WTC11 (cell line): ENCODE measurements around the gene CCND3. TPM values are rescaled to one million over a fixed set of nuclear protein-coding genes. Genes with fewer than 3 reads are reported as not detected.

Source experiments
- ATAC-seq: fragments of 200-7000 bp; cut with Tn5 transposase; 2 replicates; pipeline ENCODE4 v1.10.0; 2021; ENCODE audit warnings: mild to moderate bottlenecking, moderate library complexity
- CTCF ChIA-PET: fragments of 300-600 bp; sonication (Branson Sonifier 250); formaldehyde crosslinking; loops from one replicate; lab custom pipeline; 2021; ENCODE audit warnings: antibody characterized with exemption; lab: Charles Lee
- POLR2A ChIA-PET: fragments of 350-600 bp; sonication (Branson Sonifier 250); formaldehyde crosslinking; loops from one replicate; lab custom pipeline; 2021; ENCODE audit warnings: antibody characterized with exemption; lab: Charles Lee
- DNase-seq: peaks from one replicate; pipeline ENCODE4 v3.0.0; 2021; ENCODE audit warnings: low spot score
- H3K27ac Mint-ChIP-seq: 2 replicates; pipeline ENCODE4 v1.8.0; 2021; ENCODE audit warnings: mixed read lengths
- H3K27me3 Mint-ChIP-seq: 2 replicates; pipeline ENCODE4 v1.8.0; 2021; ENCODE audit warnings: low read depth, mild to moderate bottlenecking, moderate library complexity, mixed read lengths
- H3K36me3 Mint-ChIP-seq: 2 replicates; pipeline ENCODE4 v1.8.0; 2021; ENCODE audit warnings: mixed read lengths
- H3K4me1 Mint-ChIP-seq: 2 replicates; pipeline ENCODE4 v1.8.0; 2022; ENCODE audit warnings: mixed read lengths
- H3K4me3 Mint-ChIP-seq: 2 replicates; pipeline ENCODE4 v1.8.0; 2021; ENCODE audit warnings: mild to moderate bottlenecking, moderate library complexity, mixed read lengths
- H3K9me3 Mint-ChIP-seq: 2 replicates; pipeline ENCODE4 v1.8.0; 2021; ENCODE audit warnings: mixed read lengths
- ARID4B ChIP-seq: sonication (generic); formaldehyde crosslinking; IDR thresholded peaks from 2 replicates; pipeline ENCODE4 v1.8.0; 2023; ENCODE audit warnings: missing genetic modification reagents, mild to moderate bottlenecking, borderline replicate concordance
- ATF6 ChIP-seq: sonication (generic); formaldehyde crosslinking; IDR thresholded peaks from 2 replicates; pipeline ENCODE4 v1.8.1; 2023; ENCODE audit warnings: mild to moderate bottlenecking, missing genetic modification reagents
- ERG ChIP-seq: fragments of 250-450 bp; sonication (Bioruptor Pico); IDR thresholded peaks from 2 replicates; pipeline ENCODE4 v1.8.0; 2021; ENCODE audit warnings: mild to moderate bottlenecking
- FOXP4 ChIP-seq: sonication (generic); formaldehyde crosslinking; IDR thresholded peaks from 2 replicates; pipeline ENCODE4 v1.8.0; 2022; ENCODE audit warnings: mild to moderate bottlenecking, missing genetic modification reagents
- HMGXB4 ChIP-seq: sonication (generic); formaldehyde crosslinking; IDR thresholded peaks from 2 replicates; pipeline ENCODE4 v1.8.1; 2023; ENCODE audit warnings: mild to moderate bottlenecking, moderate library complexity, missing genetic modification reagents
- MXD4 ChIP-seq: fragments of 250-450 bp; sonication (Bioruptor Pico); IDR thresholded peaks from 2 replicates; pipeline ENCODE4 v1.8.0; 2021; ENCODE audit warnings: mild to moderate bottlenecking, moderate library complexity, borderline replicate concordance
- OVOL2 ChIP-seq: fragments of 250-450 bp; sonication (Bioruptor Pico); IDR thresholded peaks from 2 replicates; pipeline ENCODE4 v1.9.0; 2021; ENCODE audit warnings: mild to moderate bottlenecking, borderline replicate concordance
- PRRX2 ChIP-seq: fragments of 250-450 bp; sonication (Bioruptor Pico); IDR thresholded peaks from 2 replicates; pipeline ENCODE4 v1.8.0; 2021; ENCODE audit warnings: mild to moderate bottlenecking
- RELA ChIP-seq: sonication (generic); formaldehyde crosslinking; IDR thresholded peaks from 2 replicates; pipeline ENCODE4 v1.8.1; 2022; ENCODE audit warnings: missing genetic modification reagents, mild to moderate bottlenecking, borderline replicate concordance
- SMAD3 ChIP-seq: sonication (generic); formaldehyde crosslinking; IDR thresholded peaks from 2 replicates; pipeline ENCODE4 v1.8.0; 2022; ENCODE audit warnings: missing genetic modification reagents, mild to moderate bottlenecking, borderline replicate concordance
- ZNF232 ChIP-seq: sonication (generic); formaldehyde crosslinking; IDR thresholded peaks from 2 replicates; pipeline ENCODE4 v1.8.0; 2022; ENCODE audit warnings: mild to moderate bottlenecking, missing genetic modification reagents
- ZNF317 ChIP-seq: sonication (generic); formaldehyde crosslinking; IDR thresholded peaks from 2 replicates; pipeline ENCODE4 v1.8.1; 2023; ENCODE audit warnings: low read depth, mild to moderate bottlenecking, moderate library complexity, missing genetic modification reagents, borderline replicate concordance
- ZNF423 ChIP-seq: fragments of 250-450 bp; sonication (Bioruptor Pico); IDR thresholded peaks from 2 replicates; pipeline ENCODE4 v2.1.2; 2022; ENCODE audit warnings: mild to moderate bottlenecking, moderate library complexity
- total RNA-seq: library from RNA; stranded (reverse); gene quantifications from 3 replicates; pipeline ENCODE4 v1.2.3, GENCODE V29; 2021
- TF ChIP-seq, protein P1 (sequence below): sonication (generic); formaldehyde crosslinking; IDR thresholded peaks from 2 replicates; pipeline ENCODE4 v1.8.1; 2023; ENCODE audit warnings: mild to moderate bottlenecking, missing genetic modification reagents, borderline replicate concordance
- TF ChIP-seq, protein P2 (sequence below): sonication (generic); formaldehyde crosslinking; conservative IDR thresholded peaks from 2 replicates; pipeline ENCODE4 v1.8.1; 2022; ENCODE audit warnings: mild to moderate bottlenecking, missing genetic modification reagents

The CCND3 gene
- total RNA-seq, 1 experiment from 2014 or later = 33.6 TPM

GRCh38 chr6:41976794-41977484 lies 35.3 kb upstream of the CCND3 start (continued):
- TF ChIP-seq FOXP4 (CRISPR knock-in tag) (no peak), ARID4B (CRISPR knock-in tag) (no peak), HMGXB4 (no peak), RELA (CRISPR knock-in tag) (no peak), OVOL2 (CRISPR knock-in tag) (no peak), ZNF423 (CRISPR knock-in tag) (no peak), ZNF317 (CRISPR knock-in tag) (no peak)
- TF ChIP-seq, protein P1, sequence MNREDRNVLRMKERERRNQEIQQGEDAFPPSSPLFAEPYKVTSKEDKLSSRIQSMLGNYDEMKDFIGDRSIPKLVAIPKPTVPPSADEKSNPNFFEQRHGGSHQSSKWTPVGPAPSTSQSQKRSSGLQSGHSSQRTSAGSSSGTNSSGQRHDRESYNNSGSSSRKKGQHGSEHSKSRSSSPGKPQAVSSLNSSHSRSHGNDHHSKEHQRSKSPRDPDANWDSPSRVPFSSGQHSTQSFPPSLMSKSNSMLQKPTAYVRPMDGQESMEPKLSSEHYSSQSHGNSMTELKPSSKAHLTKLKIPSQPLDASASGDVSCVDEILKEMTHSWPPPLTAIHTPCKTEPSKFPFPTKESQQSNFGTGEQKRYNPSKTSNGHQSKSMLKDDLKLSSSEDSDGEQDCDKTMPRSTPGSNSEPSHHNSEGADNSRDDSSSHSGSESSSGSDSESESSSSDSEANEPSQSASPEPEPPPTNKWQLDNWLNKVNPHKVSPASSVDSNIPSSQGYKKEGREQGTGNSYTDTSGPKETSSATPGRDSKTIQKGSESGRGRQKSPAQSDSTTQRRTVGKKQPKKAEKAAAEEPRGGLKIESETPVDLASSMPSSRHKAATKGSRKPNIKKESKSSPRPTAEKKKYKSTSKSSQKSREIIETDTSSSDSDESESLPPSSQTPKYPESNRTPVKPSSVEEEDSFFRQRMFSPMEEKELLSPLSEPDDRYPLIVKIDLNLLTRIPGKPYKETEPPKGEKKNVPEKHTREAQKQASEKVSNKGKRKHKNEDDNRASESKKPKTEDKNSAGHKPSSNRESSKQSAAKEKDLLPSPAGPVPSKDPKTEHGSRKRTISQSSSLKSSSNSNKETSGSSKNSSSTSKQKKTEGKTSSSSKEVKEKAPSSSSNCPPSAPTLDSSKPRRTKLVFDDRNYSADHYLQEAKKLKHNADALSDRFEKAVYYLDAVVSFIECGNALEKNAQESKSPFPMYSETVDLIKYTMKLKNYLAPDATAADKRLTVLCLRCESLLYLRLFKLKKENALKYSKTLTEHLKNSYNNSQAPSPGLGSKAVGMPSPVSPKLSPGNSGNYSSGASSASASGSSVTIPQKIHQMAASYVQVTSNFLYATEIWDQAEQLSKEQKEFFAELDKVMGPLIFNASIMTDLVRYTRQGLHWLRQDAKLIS (CRISPR knock-in tag) = no peak
- TF ChIP-seq, protein P2, sequence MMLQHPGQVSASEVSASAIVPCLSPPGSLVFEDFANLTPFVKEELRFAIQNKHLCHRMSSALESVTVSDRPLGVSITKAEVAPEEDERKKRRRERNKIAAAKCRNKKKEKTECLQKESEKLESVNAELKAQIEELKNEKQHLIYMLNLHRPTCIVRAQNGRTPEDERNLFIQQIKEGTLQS (CRISPR knock-in tag) = no peak

DNA sequence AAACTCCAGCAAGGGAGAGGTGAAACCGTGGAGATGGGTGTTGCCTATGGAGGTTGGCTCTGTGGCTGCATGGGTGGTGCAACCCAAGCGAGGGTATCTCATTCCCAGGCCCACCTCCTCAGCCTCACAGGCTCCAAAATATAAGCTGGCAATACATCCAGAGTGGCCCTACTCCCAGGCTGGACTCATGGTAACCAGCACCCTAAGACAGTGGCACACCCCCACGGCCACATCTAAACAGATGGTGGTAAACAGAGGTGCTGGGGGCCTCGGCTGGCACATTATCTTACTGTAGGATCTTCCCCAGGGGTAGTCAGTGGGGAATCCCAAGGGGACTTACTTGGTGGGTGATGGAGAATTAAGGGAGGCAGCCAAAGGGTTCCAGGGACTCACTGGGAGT lies 33.7 kb upstream of the CCND3 start:
- no peaks in the 10 kb centered on the region for H3K9me3 Mint-ChIP-seq
- no peak overlapping the region for H3K4me3 Mint-ChIP-seq
- CTCF ChIA-PET = no interaction called here
- DNase-seq (no peak), ATAC-seq (no peak)
- peaks cover 3% of the 10 kb centered on the region; the same call in 1 of the 2 replicates for H3K4me1 Mint-ChIP-seq
- POLR2A ChIA-PET = interaction anchor here (0.6 kb wide), 1 partner anchor 15 kb away, joined by 3 read pairs; no protein-coding TSS in a partner anchor
- TF ChIP-seq ZNF317 (CRISPR knock-in tag) (no peak), ZNF232 (CRISPR knock-in tag) (no peak), MXD4 (no peak), SMAD3 (CRISPR knock-in tag) (no peak), ERG (CRISPR knock-in tag) (no peak), PRRX2 (CRISPR knock-in tag) (no peak), ATF6 (no peak)
- TF ChIP-seq, protein P2 (CRISPR knock-in tag) = no peak
- TF ChIP-seq, all 79 proteins: peak for 0
- no peak overlapping the region for H3K27ac Mint-ChIP-seq
- no peaks in the 10 kb centered on the region for H3K36me3 Mint-ChIP-seq
- H3K27me3 Mint-ChIP-seq = no peaks in the 10 kb centered on the region; the same call in 1 of the 2 replicates
